K562 (cell line): ENCODE results near the gene STX2. TPM values are rescaled to one million over a fixed set of nuclear protein-coding genes. Genes with fewer than 3 reads are reported as not detected.

Experiments used
- ATF1 ChIP-seq, 2 experiments: fragments of 450-650 bp in 1 of 2; IDR thresholded peaks; 2 replicates each; pipeline ENCODE4 v1.6.1; 2016; ENCODE audit warnings: missing compliant biosample characterization in 1 of 2, missing genetic modification characterization in 1 of 2
- BCL6 ChIP-seq: fragments of 250-450 bp; sonication (Bioruptor Pico); IDR thresholded peaks from 2 replicates; pipeline ENCODE4 v1.4.0; 2020
- CREM ChIP-seq: IDR thresholded peaks from 2 replicates; pipeline ENCODE4 v1.6.1; 2014; ENCODE audit warnings: antibody characterized with exemption, low read depth
- MTF1 ChIP-seq: fragments of 250-450 bp; sonication (Bioruptor Pico); IDR thresholded peaks from 2 replicates; pipeline ENCODE4 v1.9.0; 2021; ENCODE audit warnings: moderate library complexity, mild to moderate bottlenecking, inconsistent platforms, borderline replicate concordance
- MXI1 ChIP-seq: IDR thresholded peaks from 2 replicates; pipeline ENCODE4 v1.6.1; 2011; ENCODE audit warnings: low read depth, mild to moderate bottlenecking, improper control_type of control experiment, low read length
- NR2C1 ChIP-seq, 2 experiments: fragments of 450-650 bp; IDR thresholded peaks; 2 replicates each; pipeline ENCODE4 v1.6.1; 2017; ENCODE audit warnings: mild to moderate bottlenecking in 2 of 2, antibody characterized with exemption in 1 of 2, inconsistent platforms in 1 of 2, missing compliant biosample characterization in 1 of 2, missing genetic modification characterization in 1 of 2
- PATZ1 ChIP-seq: fragments of 250-450 bp; sonication (Bioruptor Pico); IDR thresholded peaks from 2 replicates; pipeline ENCODE4 v1.5.0; 2020; ENCODE audit warnings: mild to moderate bottlenecking, borderline replicate concordance
- PHF20 ChIP-seq: fragments of 450-650 bp; IDR thresholded peaks from 2 replicates; pipeline ENCODE4 v1.6.1; 2018; ENCODE audit not compliant: partially characterized antibody
- POLR2B ChIP-seq: fragments of 450-650 bp; IDR thresholded peaks from 2 replicates; pipeline ENCODE4 v1.6.1; 2018; ENCODE audit warnings: low read depth; ENCODE audit not compliant: partially characterized antibody
- POLR2G ChIP-seq: fragments of 200-400 bp; formaldehyde crosslinking; IDR thresholded peaks from 2 replicates; pipeline ENCODE4 v1.6.1; 2017; ENCODE audit warnings: low read depth, mild to moderate bottlenecking, antibody characterized with exemption, low read length, moderate library complexity
- SIX5 ChIP-seq, 2 experiments: IDR thresholded peaks; 2 replicates each; pipeline ENCODE4 v1.6.1; 2011; ENCODE audit warnings: low read length in 2 of 2, borderline replicate concordance in 1 of 2, low read depth in 1 of 2, mild to moderate bottlenecking in 1 of 2, moderate library complexity in 1 of 2; ENCODE audit not compliant: insufficient read depth in 1 of 2
- ZBTB8A ChIP-seq: fragments of 450-650 bp; IDR thresholded peaks from 2 replicates; pipeline ENCODE4 v1.6.1; 2018; ENCODE audit warnings: mild to moderate bottlenecking, moderate library complexity; ENCODE audit not compliant: partially characterized antibody
- ZNF23 ChIP-seq: fragments of 250-450 bp; sonication (Bioruptor Pico); IDR thresholded peaks from 2 replicates; pipeline ENCODE4 v1.4.0; 2020; ENCODE audit warnings: mild to moderate bottlenecking
- ZNF280A ChIP-seq: fragments of 450-650 bp; IDR thresholded peaks from 2 replicates; pipeline ENCODE4 v1.6.1; 2018; ENCODE audit warnings: mild to moderate bottlenecking, low read depth; ENCODE audit not compliant: partially characterized antibody
- ZNF507 ChIP-seq: conservative IDR thresholded peaks from 2 replicates; pipeline ENCODE4 v1.6.1; 2017; ENCODE audit warnings: missing genetic modification characterization, missing compliant biosample characterization
- ZNF561 ChIP-seq: fragments of 450-650 bp; formaldehyde crosslinking; conservative IDR thresholded peaks from 2 replicates; pipeline ENCODE4 v1.4.0; 2020; ENCODE audit warnings: mild to moderate bottlenecking, moderate library complexity
- polyA plus RNA-seq, 8 experiments: library from polyadenylated mRNA; depleted of rRNA in 4 of 8; stranded (reverse) in 5 of 8; unstranded in 3 of 8; fragments of >200 nt; fragmentation: Nextera tagmentation in 2 of 8; fragmentation: Illumina TruSeq in 1 of 8; extraction: Ambion mirVana in 2 of 8; extraction: Trizol in 1 of 8; gene quantifications; 2 replicates each; pipeline versions ENCODE4 v1.2.1 to v1.2.3, GENCODE V29; 2011 to 2014; ENCODE audit warnings: inconsistent platforms in 1 of 8, missing spikeins in 1 of 8
- total RNA-seq, 7 experiments: library from RNA; depleted of rRNA in 6 of 7; stranded (reverse); fragments of >200 nt in 6 of 7; fragmentation: Illumina TruSeq in 2 of 7; extraction: Trizol in 2 of 7; gene quantifications; 2 replicates each; pipeline versions ENCODE4 v1.2.1 to v1.2.3, GENCODE V29; 2011 to 2021; ENCODE audit warnings: low replicate concordance in 1 of 7
- TF ChIP-seq, protein P1 (sequence below): sonication (generic); formaldehyde crosslinking; IDR thresholded peaks from 2 replicates; pipeline ENCODE4 v1.8.0; 2022; ENCODE audit warnings: mild to moderate bottlenecking, missing genetic modification reagents
- TF ChIP-seq, protein P2 (sequence below): sonication (generic); formaldehyde crosslinking; IDR thresholded peaks from 2 replicates; pipeline ENCODE4 v1.8.1; 2023; ENCODE audit warnings: mild to moderate bottlenecking, missing genetic modification reagents

Gene STX2
- total and polyA plus RNA-seq, 9 of the 15 experiments (the other 6 are each of a cell fraction or from before 2014, with no cell fraction given) = 22.2 to 54.6 (median 30.8) TPM

DNA sequence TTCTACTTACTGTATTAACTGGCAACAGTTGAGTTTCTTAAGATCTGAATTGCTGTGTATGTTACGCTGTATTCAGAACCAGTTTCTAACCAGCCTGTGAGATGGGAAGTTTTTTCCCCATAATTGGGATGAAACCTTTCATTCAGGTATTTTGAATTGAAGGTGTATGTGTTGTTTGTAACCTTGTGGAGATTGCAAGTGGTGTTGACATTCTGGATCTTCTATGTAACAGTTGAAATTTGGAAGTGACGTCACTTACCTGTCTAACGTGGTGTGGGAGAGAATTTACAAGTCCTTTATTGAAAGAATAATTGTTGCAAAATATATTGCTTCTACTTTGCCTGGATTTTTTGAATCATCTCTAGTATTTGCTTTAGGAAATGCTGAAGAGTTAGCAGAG, 38.3 kb upstream of the STX2 start (continued):
- TF ChIP-seq SIX5 (IDR thresholded peaks at IDR 0.05; ENCODE audit: borderline replicate concordance in 1 of 2, insufficient read depth in 1 of 2, low read depth in 1 of 2, low read length in 2 of 2) (no peak), ATF1 (CRISPR knock-in tag; IDR thresholded peaks at IDR 0.05) (no peak), ATF1 (tag; IDR thresholded peaks at IDR 0.05) (peak; percentile 64), POLR2B (peak; percentile 51), MXI1 (no peak), NR2C1 (IDR thresholded peaks at IDR 0.05) (no peak), NR2C1 (tag; IDR thresholded peaks at IDR 0.05) (no peak), ZNF280A (no peak), POLR2G (no peak), PATZ1 (CRISPR knock-in tag) (no peak), CREM (peak; percentile 29; the same call in 1 of the 2 replicates), MTF1 (no peak), ZNF507 (no peak), ZBTB8A (no peak), ZNF561 (no peak), PHF20 (no peak), BCL6 (CRISPR knock-in tag) (no peak), ZNF23 (CRISPR knock-in tag) (no peak)
- TF ChIP-seq, protein P1, sequence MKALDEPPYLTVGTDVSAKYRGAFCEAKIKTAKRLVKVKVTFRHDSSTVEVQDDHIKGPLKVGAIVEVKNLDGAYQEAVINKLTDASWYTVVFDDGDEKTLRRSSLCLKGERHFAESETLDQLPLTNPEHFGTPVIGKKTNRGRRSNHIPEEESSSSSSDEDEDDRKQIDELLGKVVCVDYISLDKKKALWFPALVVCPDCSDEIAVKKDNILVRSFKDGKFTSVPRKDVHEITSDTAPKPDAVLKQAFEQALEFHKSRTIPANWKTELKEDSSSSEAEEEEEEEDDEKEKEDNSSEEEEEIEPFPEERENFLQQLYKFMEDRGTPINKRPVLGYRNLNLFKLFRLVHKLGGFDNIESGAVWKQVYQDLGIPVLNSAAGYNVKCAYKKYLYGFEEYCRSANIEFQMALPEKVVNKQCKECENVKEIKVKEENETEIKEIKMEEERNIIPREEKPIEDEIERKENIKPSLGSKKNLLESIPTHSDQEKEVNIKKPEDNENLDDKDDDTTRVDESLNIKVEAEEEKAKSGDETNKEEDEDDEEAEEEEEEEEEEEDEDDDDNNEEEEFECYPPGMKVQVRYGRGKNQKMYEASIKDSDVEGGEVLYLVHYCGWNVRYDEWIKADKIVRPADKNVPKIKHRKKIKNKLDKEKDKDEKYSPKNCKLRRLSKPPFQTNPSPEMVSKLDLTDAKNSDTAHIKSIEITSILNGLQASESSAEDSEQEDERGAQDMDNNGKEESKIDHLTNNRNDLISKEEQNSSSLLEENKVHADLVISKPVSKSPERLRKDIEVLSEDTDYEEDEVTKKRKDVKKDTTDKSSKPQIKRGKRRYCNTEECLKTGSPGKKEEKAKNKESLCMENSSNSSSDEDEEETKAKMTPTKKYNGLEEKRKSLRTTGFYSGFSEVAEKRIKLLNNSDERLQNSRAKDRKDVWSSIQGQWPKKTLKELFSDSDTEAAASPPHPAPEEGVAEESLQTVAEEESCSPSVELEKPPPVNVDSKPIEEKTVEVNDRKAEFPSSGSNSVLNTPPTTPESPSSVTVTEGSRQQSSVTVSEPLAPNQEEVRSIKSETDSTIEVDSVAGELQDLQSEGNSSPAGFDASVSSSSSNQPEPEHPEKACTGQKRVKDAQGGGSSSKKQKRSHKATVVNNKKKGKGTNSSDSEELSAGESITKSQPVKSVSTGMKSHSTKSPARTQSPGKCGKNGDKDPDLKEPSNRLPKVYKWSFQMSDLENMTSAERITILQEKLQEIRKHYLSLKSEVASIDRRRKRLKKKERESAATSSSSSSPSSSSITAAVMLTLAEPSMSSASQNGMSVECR (CRISPR knock-in tag) = no peak
- TF ChIP-seq, protein P2, sequence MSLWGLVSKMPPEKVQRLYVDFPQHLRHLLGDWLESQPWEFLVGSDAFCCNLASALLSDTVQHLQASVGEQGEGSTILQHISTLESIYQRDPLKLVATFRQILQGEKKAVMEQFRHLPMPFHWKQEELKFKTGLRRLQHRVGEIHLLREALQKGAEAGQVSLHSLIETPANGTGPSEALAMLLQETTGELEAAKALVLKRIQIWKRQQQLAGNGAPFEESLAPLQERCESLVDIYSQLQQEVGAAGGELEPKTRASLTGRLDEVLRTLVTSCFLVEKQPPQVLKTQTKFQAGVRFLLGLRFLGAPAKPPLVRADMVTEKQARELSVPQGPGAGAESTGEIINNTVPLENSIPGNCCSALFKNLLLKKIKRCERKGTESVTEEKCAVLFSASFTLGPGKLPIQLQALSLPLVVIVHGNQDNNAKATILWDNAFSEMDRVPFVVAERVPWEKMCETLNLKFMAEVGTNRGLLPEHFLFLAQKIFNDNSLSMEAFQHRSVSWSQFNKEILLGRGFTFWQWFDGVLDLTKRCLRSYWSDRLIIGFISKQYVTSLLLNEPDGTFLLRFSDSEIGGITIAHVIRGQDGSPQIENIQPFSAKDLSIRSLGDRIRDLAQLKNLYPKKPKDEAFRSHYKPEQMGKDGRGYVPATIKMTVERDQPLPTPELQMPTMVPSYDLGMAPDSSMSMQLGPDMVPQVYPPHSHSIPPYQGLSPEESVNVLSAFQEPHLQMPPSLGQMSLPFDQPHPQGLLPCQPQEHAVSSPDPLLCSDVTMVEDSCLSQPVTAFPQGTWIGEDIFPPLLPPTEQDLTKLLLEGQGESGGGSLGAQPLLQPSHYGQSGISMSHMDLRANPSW = no peak
